Measurements from ENCODE around the gene FHAD1.

FHAD1 gene

GRCh38 chr1:15343099-15343498 is 96.1 kb downstream of the FHAD1 start:
- Histone ChIP-seq H3K4me1 (ENCODE audit: low read length) (peaks cover 21% of the 10 kb centered on the region), H3K4me2 (ENCODE audit: low read length) (no peak overlapping the region), H4K20me1 (ENCODE audit: insufficient read depth, low read length) (no peaks in the 10 kb centered on the region), H2AFZ (ENCODE audit: low read depth, low read length) (no peak overlapping the region), H3K9ac (ENCODE audit: low read length) (no peak overlapping the region), H3K27me3 (ENCODE audit: low read depth, low read length) (peaks cover 3% of the 10 kb centered on the region; the same call in 1 of the 2 replicates), H3K4me3 (ENCODE audit: low read length) (no peak overlapping the region), H3K79me2 (ENCODE audit: low read length) (no peaks in the 10 kb centered on the region), H3K36me3 (replicated peaks; ENCODE audit: low read depth, low read length) (no peaks in the 10 kb centered on the region), H3K27ac (ENCODE audit: low read length) (no peak overlapping the region), H3K9me3 (ENCODE audit: insufficient read depth, low read length) (no peaks in the 10 kb centered on the region)
- TF ChIP-seq CTCF (IDR thresholded peaks at IDR 0.05; ENCODE audit: low read depth, low read length) (no peak), EZH2phosphoT487 (IDR thresholded peaks at IDR 0.05; ENCODE audit: low read depth) (no peak)

DNA sequence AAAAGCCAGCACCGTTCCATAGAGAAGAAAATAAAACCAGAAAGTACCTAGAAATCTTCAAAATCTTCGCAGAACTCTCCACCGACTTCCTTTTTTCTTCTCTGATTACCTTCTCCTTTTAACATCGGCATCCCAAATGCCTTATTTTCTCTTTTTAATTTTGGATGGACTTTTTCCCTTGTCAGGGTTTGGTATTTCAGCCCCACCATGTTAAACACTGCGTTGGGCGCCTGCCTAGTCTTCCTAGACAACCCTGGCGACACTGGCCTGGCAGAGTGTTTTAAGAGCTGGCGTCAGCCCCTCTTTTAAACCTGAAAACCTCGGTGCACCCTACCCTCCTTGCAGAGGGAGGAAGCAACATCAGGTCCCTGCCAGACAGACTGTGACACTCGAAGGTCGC is 96.7 kb downstream of the FHAD1 start:
- H3K27ac ChIP-seq (ENCODE audit: low read length): no peak overlapping the region
- no peak overlapping the region for H2AFZ ChIP-seq (ENCODE audit: low read depth, low read length)
- H3K9me3 ChIP-seq (ENCODE audit: insufficient read depth, low read length): no peaks in the 10 kb centered on the region
- no peak overlapping the region for H3K4me3 ChIP-seq (ENCODE audit: low read length)
- peaks cover 3% of the 10 kb centered on the region; the same call in 1 of the 2 replicates for H3K27me3 ChIP-seq (ENCODE audit: low read depth, low read length)
- TF ChIP-seq CTCF (IDR thresholded peaks at IDR 0.05; ENCODE audit: low read depth, low read length) (no peak), EZH2phosphoT487 (IDR thresholded peaks at IDR 0.05; ENCODE audit: low read depth) (no peak)
- no peak overlapping the region for H3K9ac ChIP-seq (ENCODE audit: low read length)
- no peak overlapping the region for H3K4me2 ChIP-seq (ENCODE audit: low read length)
- no peaks in the 10 kb centered on the region for H3K36me3 ChIP-seq (replicated peaks; ENCODE audit: low read depth, low read length)
- H3K79me2 ChIP-seq (ENCODE audit: low read length): no peaks in the 10 kb centered on the region
- H4K20me1 ChIP-seq (ENCODE audit: insufficient read depth, low read length): no peaks in the 10 kb centered on the region
- H3K4me1 ChIP-seq (ENCODE audit: low read length): peaks cover 21% of the 10 kb centered on the region

DNA sequence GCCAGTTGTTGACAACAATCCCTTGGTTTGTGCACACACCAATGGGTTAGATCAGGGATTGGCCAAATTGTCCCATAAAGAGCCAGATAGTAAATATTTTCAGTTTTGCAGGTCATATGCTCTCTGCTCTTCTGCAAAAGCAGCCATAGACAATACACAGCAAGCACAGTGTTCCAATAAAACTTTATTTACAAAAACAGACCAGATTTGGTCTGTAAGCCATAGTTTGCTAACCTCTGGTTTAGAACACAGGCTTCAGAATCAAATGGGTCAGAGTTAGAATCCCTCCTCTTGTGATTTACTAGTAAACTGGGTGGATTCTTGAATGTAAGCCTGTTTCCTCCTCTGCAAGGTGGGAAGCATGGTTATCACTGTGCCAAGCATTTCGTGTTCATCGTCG is 97.4 kb downstream of the FHAD1 start:
- Histone ChIP-seq H3K79me2 (ENCODE audit: low read length) (no peaks in the 10 kb centered on the region), H3K4me1 (ENCODE audit: low read length) (peaks cover 21% of the 10 kb centered on the region), H3K36me3 (replicated peaks; ENCODE audit: low read depth, low read length) (no peaks in the 10 kb centered on the region), H4K20me1 (ENCODE audit: insufficient read depth, low read length) (no peaks in the 10 kb centered on the region), H3K9ac (ENCODE audit: low read length) (no peak overlapping the region), H3K9me3 (ENCODE audit: insufficient read depth, low read length) (no peaks in the 10 kb centered on the region), H3K4me3 (ENCODE audit: low read length) (no peak overlapping the region), H3K27ac (ENCODE audit: low read length) (no peak overlapping the region), H3K4me2 (ENCODE audit: low read length) (no peak overlapping the region), H2AFZ (ENCODE audit: low read depth, low read length) (no peak overlapping the region), H3K27me3 (ENCODE audit: low read depth, low read length) (peaks cover 3% of the 10 kb centered on the region; the same call in 1 of the 2 replicates)
- TF ChIP-seq CTCF (IDR thresholded peaks at IDR 0.05; ENCODE audit: low read depth, low read length) (no peak), EZH2phosphoT487 (IDR thresholded peaks at IDR 0.05; ENCODE audit: low read depth) (no peak)

DNA sequence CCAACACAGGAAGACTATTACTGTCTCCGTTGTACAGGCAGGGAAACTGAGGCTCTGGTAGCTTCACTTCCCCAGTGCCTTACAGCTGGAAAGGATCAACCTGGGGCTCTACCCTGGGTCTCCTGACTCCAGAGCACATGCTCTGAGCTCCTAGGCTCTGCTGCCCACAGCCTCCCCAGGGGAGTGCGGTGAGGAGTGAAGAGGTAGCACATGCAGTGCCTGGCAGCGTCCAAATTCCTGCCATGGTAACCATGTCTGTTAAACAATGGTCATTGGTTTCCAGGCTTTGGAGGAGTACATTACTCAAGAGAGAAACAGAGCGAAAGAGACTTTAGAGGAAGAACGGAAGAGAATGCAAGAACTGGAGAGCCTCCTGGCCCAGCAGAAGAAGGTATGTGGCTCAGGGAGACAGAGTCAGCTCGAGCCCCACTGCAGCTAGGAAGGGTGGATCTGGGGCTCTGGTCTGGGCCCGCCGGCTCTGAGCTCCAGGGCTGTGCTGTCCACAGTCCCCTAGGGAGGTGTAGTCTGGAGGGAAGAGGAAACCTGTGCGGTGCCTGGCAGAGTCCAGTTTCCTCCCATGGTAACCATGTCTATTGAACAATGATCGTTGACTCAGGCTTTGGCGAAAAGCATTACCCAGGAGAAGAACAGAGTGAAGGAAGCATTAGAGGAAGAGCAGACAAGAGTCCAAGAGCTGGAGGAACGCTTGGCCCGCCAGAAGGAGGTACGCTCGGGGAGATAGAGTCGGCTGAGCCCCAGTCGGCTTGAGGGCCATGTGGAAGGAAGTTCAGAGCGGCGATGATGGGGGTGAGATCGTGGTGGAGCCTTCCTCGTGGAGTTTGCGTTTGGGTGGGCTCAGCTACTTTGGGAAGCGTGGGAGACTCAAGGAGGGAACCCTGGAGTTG is 98.0 kb downstream of the FHAD1 start:
- no peaks in the 10 kb centered on the region for H3K79me2 ChIP-seq (ENCODE audit: low read length)
- no peaks in the 10 kb centered on the region for H3K36me3 ChIP-seq (replicated peaks; ENCODE audit: low read depth, low read length)
- no peaks in the 10 kb centered on the region for H3K9me3 ChIP-seq (ENCODE audit: insufficient read depth, low read length)
- H2AFZ ChIP-seq (ENCODE audit: low read depth, low read length): no peak overlapping the region; the same call in 1 of the 2 replicates
- peaks cover 3% of the 10 kb centered on the region; the same call in 1 of the 2 replicates for H3K27me3 ChIP-seq (ENCODE audit: low read depth, low read length)
- H3K27ac ChIP-seq (ENCODE audit: low read length): no peak overlapping the region
- TF ChIP-seq CTCF (IDR thresholded peaks at IDR 0.05; ENCODE audit: low read depth, low read length) (no peak), EZH2phosphoT487 (IDR thresholded peaks at IDR 0.05; ENCODE audit: low read depth) (no peak)
- H3K4me2 ChIP-seq (ENCODE audit: low read length): peak overlapping the region; percentile 82
- H4K20me1 ChIP-seq (ENCODE audit: insufficient read depth, low read length): no peaks in the 10 kb centered on the region
- peak overlapping the region; percentile 43; the same call in 1 of the 2 replicates for H3K9ac ChIP-seq (ENCODE audit: low read length)
- H3K4me1 ChIP-seq (ENCODE audit: low read length): peaks cover 21% of the 10 kb centered on the region
- H3K4me3 ChIP-seq (ENCODE audit: low read length): peak overlapping the region; percentile 67
